K562 (cell line): ENCODE measurements around the gene LLGL2.

Source experiments
- CBX5 ChIP-seq: IDR thresholded peaks from 2 replicates; pipeline ENCODE4 v1.6.1; 2014; ENCODE audit warnings: low read depth, borderline replicate concordance
- EP300 ChIP-seq: IDR thresholded peaks from 2 replicates; pipeline ENCODE4 v1.6.1; 2012; ENCODE audit warnings: low read length, improper control_type of control experiment
- HDGF ChIP-seq: fragments of 450-650 bp; IDR thresholded peaks from 2 replicates; pipeline ENCODE4 v1.6.1; 2016
- SMARCB1 ChIP-seq: IDR thresholded peaks from 2 replicates; pipeline ENCODE4 v1.6.1; 2011; ENCODE audit warnings: improper control_type of control experiment, low read depth; ENCODE audit not compliant: insufficient read length

DNA sequence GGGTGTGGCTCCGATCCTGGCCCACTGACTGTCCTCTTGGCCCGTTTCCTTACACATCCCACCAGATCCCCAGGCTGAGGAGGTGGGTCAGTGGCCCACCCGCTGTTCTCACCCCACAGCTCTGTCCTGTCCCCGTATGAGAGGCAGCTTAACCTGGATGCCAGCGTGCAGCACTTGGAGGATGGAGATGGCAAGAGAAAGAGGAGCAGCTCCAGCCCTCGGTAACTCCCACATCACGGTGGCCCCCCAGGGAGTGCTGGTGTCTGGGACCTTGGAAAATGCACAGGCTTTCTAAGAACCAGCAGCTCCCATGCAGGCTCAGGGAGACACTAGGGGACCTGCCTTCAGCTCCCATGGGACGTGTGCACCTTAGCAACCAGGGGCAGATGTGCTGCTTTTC lies 4.2 kb upstream of the LLGL2 start:
- TF ChIP-seq SMARCB1 (no peak), CBX5 (no peak), HDGF (no peak), EP300 (no peak)
